ENCODE measurements around the gene AGBL2.
"Not testable (repeated sequence)": the region's sequence is repeated elsewhere in the genome, so short reads cannot be mapped to it uniquely, and the experiment has no call there.

Gene AGBL2

DNA sequence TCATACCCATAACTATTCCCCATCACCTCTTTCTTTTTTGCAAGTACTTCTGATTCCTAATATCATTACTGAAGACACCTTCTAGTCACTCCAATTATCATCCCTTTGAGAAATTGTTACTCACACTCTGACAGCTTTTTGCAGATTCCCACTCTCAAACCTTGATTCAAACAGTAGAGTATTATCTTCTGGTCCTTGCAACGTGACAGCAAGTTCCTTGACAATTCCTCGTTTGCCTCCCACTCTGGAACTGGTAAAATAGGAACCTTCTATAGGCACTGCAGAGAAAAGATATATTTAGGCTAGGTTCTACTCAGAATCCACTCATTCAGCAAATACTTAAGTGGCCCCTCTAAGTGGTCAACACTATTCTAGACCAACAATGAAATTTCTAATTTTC, 23.2 kb downstream of the AGBL2 start:
- TF ChIP-seq, protein P1, sequence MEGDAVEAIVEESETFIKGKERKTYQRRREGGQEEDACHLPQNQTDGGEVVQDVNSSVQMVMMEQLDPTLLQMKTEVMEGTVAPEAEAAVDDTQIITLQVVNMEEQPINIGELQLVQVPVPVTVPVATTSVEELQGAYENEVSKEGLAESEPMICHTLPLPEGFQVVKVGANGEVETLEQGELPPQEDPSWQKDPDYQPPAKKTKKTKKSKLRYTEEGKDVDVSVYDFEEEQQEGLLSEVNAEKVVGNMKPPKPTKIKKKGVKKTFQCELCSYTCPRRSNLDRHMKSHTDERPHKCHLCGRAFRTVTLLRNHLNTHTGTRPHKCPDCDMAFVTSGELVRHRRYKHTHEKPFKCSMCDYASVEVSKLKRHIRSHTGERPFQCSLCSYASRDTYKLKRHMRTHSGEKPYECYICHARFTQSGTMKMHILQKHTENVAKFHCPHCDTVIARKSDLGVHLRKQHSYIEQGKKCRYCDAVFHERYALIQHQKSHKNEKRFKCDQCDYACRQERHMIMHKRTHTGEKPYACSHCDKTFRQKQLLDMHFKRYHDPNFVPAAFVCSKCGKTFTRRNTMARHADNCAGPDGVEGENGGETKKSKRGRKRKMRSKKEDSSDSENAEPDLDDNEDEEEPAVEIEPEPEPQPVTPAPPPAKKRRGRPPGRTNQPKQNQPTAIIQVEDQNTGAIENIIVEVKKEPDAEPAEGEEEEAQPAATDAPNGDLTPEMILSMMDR (IDR thresholded peaks at IDR 0.05; ENCODE audit: borderline replicate concordance, extremely low read depth, low read length, poor library complexity, severe bottlenecking), result no peak
- TF ChIP-seq EZH2 (IDR thresholded peaks at IDR 0.05; ENCODE audit: borderline replicate concordance, low read depth, low read length, severe bottlenecking), result no peak
- Histone ChIP-seq H3K36me3 (ENCODE audit: insufficient read depth, low read length) (no peaks in the 10 kb centered on the region), H3K4me1 (ENCODE audit: insufficient read depth, low read length) (no peaks in the 10 kb centered on the region), H3K4me3 (ENCODE audit: low read depth in 1 of 2, low read length in 2 of 2) (no peak overlapping the region), H3K27ac (ENCODE audit: low read length) (no peak overlapping the region), H3K4me2 (ENCODE audit: insufficient read depth, low read length) (no peak overlapping the region), H3K79me2 (ENCODE audit: insufficient read depth, low read length) (no peaks in the 10 kb centered on the region), H2AFZ (ENCODE audit: low read depth, low read length) (no peak overlapping the region), H4K20me1 (ENCODE audit: insufficient read depth, low read length) (no peaks in the 10 kb centered on the region), H3K27me3 (ENCODE audit: insufficient read depth, low read length, poor library complexity) (no peaks in the 10 kb centered on the region), H3K9me3 (ENCODE audit: insufficient read depth, low read length, severe bottlenecking) (no peaks in the 10 kb centered on the region), H3K9ac (ENCODE audit: low read depth, low read length) (no peak overlapping the region)
- ATAC-seq (ENCODE audit: insufficient read depth, low read depth) (no peak), DNase-seq (no peak)

DNA sequence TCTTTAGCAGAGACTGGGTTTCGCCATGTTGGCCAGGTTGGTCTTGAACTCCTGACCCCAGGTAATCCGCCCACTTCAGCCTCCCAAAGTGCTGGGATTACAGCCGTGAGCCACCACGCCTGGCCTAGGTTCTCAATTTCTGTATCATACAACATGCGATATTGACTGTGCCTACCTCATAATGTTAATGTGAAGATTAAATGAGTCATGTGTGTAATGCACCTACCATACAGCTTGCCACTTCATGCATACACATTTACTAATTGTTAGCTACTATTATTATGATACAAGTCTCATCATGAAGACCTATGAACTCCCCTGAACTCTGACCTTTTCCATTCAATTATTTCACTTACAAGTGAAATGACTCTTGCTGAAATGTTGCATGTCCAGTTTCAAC, 25.7 kb downstream of the AGBL2 start:
- Histone ChIP-seq H4K20me1 (ENCODE audit: insufficient read depth, low read length) (no peaks in the 10 kb centered on the region), H3K4me1 (ENCODE audit: insufficient read depth, low read length) (no peaks in the 10 kb centered on the region), H3K9ac (ENCODE audit: low read depth, low read length) (no peak overlapping the region), H3K4me2 (ENCODE audit: insufficient read depth, low read length) (no peak overlapping the region), H2AFZ (ENCODE audit: low read depth, low read length) (no peak overlapping the region), H3K79me2 (ENCODE audit: insufficient read depth, low read length) (no peaks in the 10 kb centered on the region), H3K27me3 (ENCODE audit: insufficient read depth, low read length, poor library complexity) (no peaks in the 10 kb centered on the region), H3K4me3 (ENCODE audit: low read depth in 1 of 2, low read length in 2 of 2) (no peak overlapping the region), H3K27ac (ENCODE audit: low read length) (no peak overlapping the region), H3K36me3 (ENCODE audit: insufficient read depth, low read length) (no peaks in the 10 kb centered on the region), H3K9me3 (ENCODE audit: insufficient read depth, low read length, severe bottlenecking) (no peaks in the 10 kb centered on the region)
- ATAC-seq (ENCODE audit: insufficient read depth, low read depth), result no peak
- no peak for DNase-seq
- TF ChIP-seq EZH2 (IDR thresholded peaks at IDR 0.05; ENCODE audit: borderline replicate concordance, low read depth, low read length, severe bottlenecking), result no peak
- TF ChIP-seq, protein P1 (IDR thresholded peaks at IDR 0.05; ENCODE audit: borderline replicate concordance, extremely low read depth, low read length, poor library complexity, severe bottlenecking), result no peak

DNA sequence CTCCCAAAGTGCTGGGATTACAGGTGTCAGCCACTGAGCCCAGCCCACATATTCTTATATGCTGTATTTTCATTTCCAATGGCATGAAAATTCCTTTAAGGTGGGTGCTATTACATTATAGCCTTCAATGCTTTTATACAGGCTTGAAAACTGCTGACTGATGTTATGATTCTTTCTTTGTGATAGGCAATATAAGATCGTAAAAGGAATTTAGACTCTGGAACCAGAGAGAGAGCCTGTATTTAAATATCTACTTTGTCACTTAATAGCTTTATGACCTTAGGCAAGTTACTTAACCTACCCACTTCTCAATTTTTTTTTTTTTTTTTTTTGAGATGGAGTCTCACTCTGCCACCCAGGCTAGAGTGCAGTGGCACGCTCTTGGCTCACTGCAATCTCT, 26.2 kb downstream of the AGBL2 start:
- Histone ChIP-seq H3K27ac (ENCODE audit: low read length) (no peak overlapping the region), H3K36me3 (ENCODE audit: insufficient read depth, low read length) (no peaks in the 10 kb centered on the region), H4K20me1 (ENCODE audit: insufficient read depth, low read length) (no peaks in the 10 kb centered on the region), H3K9me3 (ENCODE audit: insufficient read depth, low read length, severe bottlenecking) (no peaks in the 10 kb centered on the region), H3K79me2 (ENCODE audit: insufficient read depth, low read length) (no peaks in the 10 kb centered on the region), H3K9ac (ENCODE audit: low read depth, low read length) (no peak overlapping the region), H3K27me3 (ENCODE audit: insufficient read depth, low read length, poor library complexity) (no peaks in the 10 kb centered on the region), H3K4me2 (ENCODE audit: insufficient read depth, low read length) (no peak overlapping the region), H3K4me1 (ENCODE audit: insufficient read depth, low read length) (no peaks in the 10 kb centered on the region), H3K4me3 (ENCODE audit: low read depth in 1 of 2, low read length in 2 of 2) (no peak overlapping the region), H2AFZ (ENCODE audit: low read depth, low read length) (no peak overlapping the region)
- no peak for DNase-seq
- ATAC-seq (ENCODE audit: insufficient read depth, low read depth), result no peak
- TF ChIP-seq, protein P1 (IDR thresholded peaks at IDR 0.05; ENCODE audit: borderline replicate concordance, extremely low read depth, low read length, poor library complexity, severe bottlenecking), result no peak
- TF ChIP-seq EZH2 (IDR thresholded peaks at IDR 0.05; ENCODE audit: borderline replicate concordance, low read depth, low read length, severe bottlenecking), result no peak

DNA sequence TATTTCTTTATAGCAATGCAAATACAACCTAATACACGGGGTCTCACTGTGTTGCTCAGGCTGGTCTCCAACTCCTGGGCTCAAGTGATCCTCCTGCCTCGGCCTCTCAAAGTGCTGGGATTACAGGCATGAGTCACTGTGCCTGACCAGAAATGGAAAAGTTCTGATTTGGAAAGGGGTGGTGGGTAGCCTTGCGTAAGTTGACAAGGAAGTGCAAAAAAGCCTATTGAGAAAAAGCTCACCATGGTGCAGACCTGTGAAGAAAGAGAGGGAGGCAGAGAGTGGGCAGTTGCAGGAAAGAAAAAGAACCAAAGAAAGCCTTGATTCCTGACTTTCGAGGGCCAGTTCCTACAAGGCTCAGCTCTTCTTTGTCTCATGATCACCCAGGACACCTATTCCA, 27.1 kb downstream of the AGBL2 start:
- H3K27me3 ChIP-seq (ENCODE audit: insufficient read depth, low read length, poor library complexity), result no peaks in the 10 kb centered on the region
- TF ChIP-seq, protein P1 (IDR thresholded peaks at IDR 0.05; ENCODE audit: borderline replicate concordance, extremely low read depth, low read length, poor library complexity, severe bottlenecking), result no peak
- no peak for TF ChIP-seq EZH2 (IDR thresholded peaks at IDR 0.05; ENCODE audit: borderline replicate concordance, low read depth, low read length, severe bottlenecking)
- no peak overlapping the region for H3K4me2 ChIP-seq (ENCODE audit: insufficient read depth, low read length)
- no peaks in the 10 kb centered on the region for H3K79me2 ChIP-seq (ENCODE audit: insufficient read depth, low read length)
- DNase-seq, result no peak
- no peak overlapping the region for H3K4me3 ChIP-seq (ENCODE audit: low read depth in 1 of 2, low read length in 2 of 2)
- H3K36me3 ChIP-seq (ENCODE audit: insufficient read depth, low read length), result no peaks in the 10 kb centered on the region
- no peaks in the 10 kb centered on the region for H4K20me1 ChIP-seq (ENCODE audit: insufficient read depth, low read length)
- H3K4me1 ChIP-seq (ENCODE audit: insufficient read depth, low read length), result no peaks in the 10 kb centered on the region
- no peaks in the 10 kb centered on the region for H3K9me3 ChIP-seq (ENCODE audit: insufficient read depth, low read length, severe bottlenecking)
- ATAC-seq (ENCODE audit: insufficient read depth, low read depth), result no peak
- no peak overlapping the region for H2AFZ ChIP-seq (ENCODE audit: low read depth, low read length)
- H3K27ac ChIP-seq (ENCODE audit: low read length), result no peak overlapping the region
- H3K9ac ChIP-seq (ENCODE audit: low read depth, low read length), result no peak overlapping the region

DNA sequence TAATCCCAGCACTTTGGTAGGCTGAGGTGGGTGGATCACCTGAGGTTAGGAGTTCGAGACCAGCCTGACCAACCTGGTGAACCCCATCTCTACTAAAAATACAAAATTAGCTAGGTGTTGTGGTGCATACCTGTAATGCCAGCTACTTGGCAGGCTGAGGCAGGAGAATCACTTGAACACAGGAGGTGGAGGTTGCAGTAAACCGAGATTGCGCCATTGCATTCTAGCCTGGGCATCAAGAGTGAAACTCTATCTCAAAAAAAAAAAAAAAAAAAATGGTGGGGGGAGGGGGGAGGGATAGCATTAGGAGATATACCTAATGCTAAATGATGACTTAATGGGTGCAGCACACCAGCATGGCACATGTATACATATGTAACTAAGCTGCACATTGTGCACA, 28.5 kb downstream of the AGBL2 start:
- H3K79me2 ChIP-seq (ENCODE audit: insufficient read depth, low read length), result not testable (repeated sequence)

More for the DNA sequence above, 28.5 kb downstream of the AGBL2 start:
- not testable (repeated sequence) for H3K9ac ChIP-seq (ENCODE audit: low read depth, low read length); H3K4me2 ChIP-seq (ENCODE audit: insufficient read depth, low read length); H3K4me3 ChIP-seq (ENCODE audit: low read depth in 1 of 2, low read length in 2 of 2); H4K20me1 ChIP-seq (ENCODE audit: insufficient read depth, low read length); H3K27ac ChIP-seq (ENCODE audit: low read length); H3K36me3 ChIP-seq (ENCODE audit: insufficient read depth, low read length); ATAC-seq (ENCODE audit: insufficient read depth, low read depth); H3K9me3 ChIP-seq (ENCODE audit: insufficient read depth, low read length, severe bottlenecking); H3K27me3 ChIP-seq (ENCODE audit: insufficient read depth, low read length, poor library complexity); DNase-seq; H2AFZ ChIP-seq (ENCODE audit: low read depth, low read length); H3K4me1 ChIP-seq (ENCODE audit: insufficient read depth, low read length)
